Embryonic facial prominence (tissue), 1 donor: ENCODE results near the gene PTPRQ.
A peak's percentile ranks its signal among the peaks of the same experiment; 100 is the strongest.
"Not testable (repeated sequence)": the region's sequence is repeated elsewhere in the genome, so short reads cannot be mapped to it uniquely, and the experiment has no call there.

Source experiments
- DNase-seq: peaks from one replicate; pipeline ENCODE4 v3.0.0-alpha.2; 2016; ENCODE audit errors: extremely low spot score

The PTPRQ gene

GRCh38 chr12:80472911-80473500 lies 29.0 kb downstream of the PTPRQ start:
- peak; percentile 56 for DNase-seq

GRCh38 chr12:80477521-80478145 lies 33.6 kb downstream of the PTPRQ start:
- DNase-seq = not testable (repeated sequence)

GRCh38 chr12:80484746-80485145 lies 40.7 kb downstream of the PTPRQ start:
- no peak for DNase-seq

- no peak for DNase-seq
Measured at GRCh38 chr12:80485222-80485987, 41.4 kb downstream of the PTPRQ start.

- no peak for DNase-seq
Measured at GRCh38 chr12:80490329-80490728, 46.3 kb downstream of the PTPRQ start.

GRCh38 chr12:80491166-80491565 lies 47.1 kb downstream of the PTPRQ start:
- no peak for DNase-seq

- no peak for DNase-seq
Measured at GRCh38 chr12:80493466-80493865, 49.4 kb downstream of the PTPRQ start.

- no peak for DNase-seq
Measured at GRCh38 chr12:80494836-80495235, 50.8 kb downstream of the PTPRQ start.

GRCh38 chr12:80498059-80498728 lies 54.2 kb downstream of the PTPRQ start:
- no peak for DNase-seq

- no peak for DNase-seq
Measured at GRCh38 chr12:80504389-80505163, 60.5 kb downstream of the PTPRQ start.

GRCh38 chr12:80509781-80510556 lies 65.9 kb downstream of the PTPRQ start:
- no peak for DNase-seq

- DNase-seq = no peak
Measured at GRCh38 chr12:80512781-80513180, 68.7 kb downstream of the PTPRQ start.

- no peak for DNase-seq
Measured at GRCh38 chr12:80513211-80513610, 69.2 kb downstream of the PTPRQ start.

- DNase-seq = no peak
Measured at GRCh38 chr12:80517655-80518054, 73.6 kb downstream of the PTPRQ start.

GRCh38 chr12:80531646-80532045 lies 87.6 kb downstream of the PTPRQ start:
- no peak for DNase-seq

GRCh38 chr12:80539029-80539428 lies 95.0 kb downstream of the PTPRQ start:
- DNase-seq = no peak

- DNase-seq = no peak
Measured at GRCh38 chr12:80549298-80549697, 105.3 kb downstream of the PTPRQ start.

GRCh38 chr12:80551897-80552296 lies 107.9 kb downstream of the PTPRQ start:
- DNase-seq = no peak

GRCh38 chr12:80553316-80553715 lies 109.3 kb downstream of the PTPRQ start:
- DNase-seq = no peak

GRCh38 chr12:80556566-80556965 lies 112.5 kb downstream of the PTPRQ start:
- DNase-seq = no peak

GRCh38 chr12:80559766-80560165 lies 115.7 kb downstream of the PTPRQ start:
- DNase-seq = no peak
